SU-DHL-6 (cell line): ENCODE measurements around the gene PLA2G4A.
"Not testable (repeated sequence)": the region's sequence is repeated elsewhere in the genome, so short reads cannot be mapped to it uniquely, and the experiment has no call there.

Source experiments
- H2AFZ ChIP-seq: fragments of 200-600 bp; sonication (generic); 2 replicates; pipeline ENCODE4 v1.6.1; 2014; ENCODE audit warnings: low read depth, mild to moderate bottlenecking, moderate library complexity, mixed read lengths, antibody characterized with exemption, low read length; ENCODE audit not compliant: severe bottlenecking
- H3F3A ChIP-seq: fragments of 200-600 bp; shearing (Covaris generic); 2 replicates; pipeline ENCODE4 v1.6.0; 2016; ENCODE audit warnings: antibody characterized with exemption, mild to moderate bottlenecking; ENCODE audit not compliant: insufficient read depth
- H3K27ac ChIP-seq: fragments of 200-600 bp; sonication (generic); 2 replicates; pipeline ENCODE4 v1.5.1; 2016; ENCODE audit warnings: low read depth, mild to moderate bottlenecking, low read length, moderate library complexity, mixed read lengths
- H3K27me3 ChIP-seq: fragments of 200-600 bp; sonication (generic), shearing (Covaris generic); 2 replicates; pipeline ENCODE4 v1.6.0; 2014; ENCODE audit warnings: mild to moderate bottlenecking, low read length
- H3K36me3 ChIP-seq: fragments of 200-600 bp; sonication (generic); 2 replicates; pipeline ENCODE4 v1.6.1; 2014; ENCODE audit warnings: mild to moderate bottlenecking, low read length, mixed read lengths
- H3K4me2 ChIP-seq: fragments of 300-600, 200-600 bp; shearing (Covaris generic), sonication (generic); 2 replicates; pipeline ENCODE4 v1.6.0; 2014; ENCODE audit warnings: low read length, low read depth, mild to moderate bottlenecking; ENCODE audit not compliant: poor library complexity, severe bottlenecking
- H3K4me3 ChIP-seq: fragments of 200-600 bp; sonication (generic); 2 replicates; pipeline ENCODE4 v1.5.1; 2014; ENCODE audit warnings: antibody characterized with exemption, low read length, mild to moderate bottlenecking, mixed read lengths; ENCODE audit not compliant: insufficient read depth, poor library complexity, severe bottlenecking
- H3K79me2 ChIP-seq: fragments of 200-600 bp; sonication (generic); 2 replicates; pipeline ENCODE4 v1.6.1; 2014; ENCODE audit warnings: mild to moderate bottlenecking, low read length, moderate library complexity; ENCODE audit not compliant: insufficient read depth
- H3K9ac ChIP-seq: fragments of 200-600 bp; sonication (generic); 2 replicates; pipeline ENCODE4 v1.7.0; 2014; ENCODE audit warnings: mild to moderate bottlenecking, low read length
- H3K9me2 ChIP-seq: fragments of 200-600 bp; sonication (generic); replicated peaks from 2 replicates; pipeline ENCODE4 v1.6.1; 2014; ENCODE audit warnings: low read length; ENCODE audit not compliant: insufficient read depth
- H3K9me3 ChIP-seq: fragments of 200-600 bp; sonication (generic); 2 replicates; pipeline ENCODE4 v1.6.1; 2014; ENCODE audit warnings: low read length, mixed read lengths; ENCODE audit not compliant: insufficient read depth
- H4K20me1 ChIP-seq: fragments of 200-600 bp; sonication (generic); 2 replicates; pipeline ENCODE4 v1.6.1; 2014; ENCODE audit warnings: low read depth, mild to moderate bottlenecking, antibody characterized with exemption, low read length, moderate library complexity, mixed read lengths
- EZH2phosphoT487 ChIP-seq: fragments of 200-600 bp; sonication (generic), shearing (Covaris generic); conservative IDR thresholded peaks from 2 replicates; pipeline ENCODE4 v1.6.1; 2018; ENCODE audit warnings: mild to moderate bottlenecking, antibody characterized with exemption, low read length, moderate library complexity, mixed read lengths
- TF ChIP-seq, protein P1 (sequence below): fragments of 200-600 bp; sonication (generic); IDR thresholded peaks from one replicate; pipeline ENCODE4 v1.5.1; 2017; ENCODE audit warnings: antibody characterized with exemption, mild to moderate bottlenecking, low read length, moderate library complexity; ENCODE audit not compliant: insufficient read depth, poor library complexity, severe bottlenecking

The PLA2G4A gene

DNA sequence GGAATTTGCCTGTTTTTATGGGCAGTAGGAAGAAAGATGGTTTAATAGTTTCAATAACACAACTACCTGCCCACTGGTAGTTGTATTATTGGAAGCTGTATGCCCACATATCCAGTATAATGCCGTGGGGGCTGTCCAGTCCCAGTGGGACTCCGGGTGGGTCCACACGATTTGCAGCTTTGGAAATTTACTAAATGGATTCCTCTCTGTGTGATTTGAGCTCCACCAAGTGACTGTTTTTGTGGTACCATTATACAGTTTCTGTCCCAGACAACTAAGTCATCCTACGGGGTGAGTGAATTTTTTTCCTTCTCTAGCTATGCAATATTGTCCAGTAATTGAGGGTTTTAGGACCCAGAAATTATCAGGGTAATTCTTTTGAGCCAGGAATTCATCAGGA lies 86.8 kb downstream of the PLA2G4A start:
- H3K27me3 ChIP-seq: no peaks in the 10 kb centered on the region
- no peak overlapping the region for H3K27ac ChIP-seq
- no peaks in the 10 kb centered on the region for H3K79me2 ChIP-seq
- H3K4me3 ChIP-seq: no peak overlapping the region
- no peak overlapping the region for H3K4me2 ChIP-seq
- no peaks in the 10 kb centered on the region for H3K9me2 ChIP-seq
- no peak overlapping the region for H2AFZ ChIP-seq
- no peak overlapping the region for H3K9ac ChIP-seq
- H3K9me3 ChIP-seq: no peaks in the 10 kb centered on the region
- no peaks in the 10 kb centered on the region for H3K36me3 ChIP-seq
- no peak for TF ChIP-seq EZH2phosphoT487
- TF ChIP-seq, protein P1, sequence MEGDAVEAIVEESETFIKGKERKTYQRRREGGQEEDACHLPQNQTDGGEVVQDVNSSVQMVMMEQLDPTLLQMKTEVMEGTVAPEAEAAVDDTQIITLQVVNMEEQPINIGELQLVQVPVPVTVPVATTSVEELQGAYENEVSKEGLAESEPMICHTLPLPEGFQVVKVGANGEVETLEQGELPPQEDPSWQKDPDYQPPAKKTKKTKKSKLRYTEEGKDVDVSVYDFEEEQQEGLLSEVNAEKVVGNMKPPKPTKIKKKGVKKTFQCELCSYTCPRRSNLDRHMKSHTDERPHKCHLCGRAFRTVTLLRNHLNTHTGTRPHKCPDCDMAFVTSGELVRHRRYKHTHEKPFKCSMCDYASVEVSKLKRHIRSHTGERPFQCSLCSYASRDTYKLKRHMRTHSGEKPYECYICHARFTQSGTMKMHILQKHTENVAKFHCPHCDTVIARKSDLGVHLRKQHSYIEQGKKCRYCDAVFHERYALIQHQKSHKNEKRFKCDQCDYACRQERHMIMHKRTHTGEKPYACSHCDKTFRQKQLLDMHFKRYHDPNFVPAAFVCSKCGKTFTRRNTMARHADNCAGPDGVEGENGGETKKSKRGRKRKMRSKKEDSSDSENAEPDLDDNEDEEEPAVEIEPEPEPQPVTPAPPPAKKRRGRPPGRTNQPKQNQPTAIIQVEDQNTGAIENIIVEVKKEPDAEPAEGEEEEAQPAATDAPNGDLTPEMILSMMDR: no peak
- no peaks in the 10 kb centered on the region for H3F3A ChIP-seq
- no peaks in the 10 kb centered on the region for H4K20me1 ChIP-seq

DNA sequence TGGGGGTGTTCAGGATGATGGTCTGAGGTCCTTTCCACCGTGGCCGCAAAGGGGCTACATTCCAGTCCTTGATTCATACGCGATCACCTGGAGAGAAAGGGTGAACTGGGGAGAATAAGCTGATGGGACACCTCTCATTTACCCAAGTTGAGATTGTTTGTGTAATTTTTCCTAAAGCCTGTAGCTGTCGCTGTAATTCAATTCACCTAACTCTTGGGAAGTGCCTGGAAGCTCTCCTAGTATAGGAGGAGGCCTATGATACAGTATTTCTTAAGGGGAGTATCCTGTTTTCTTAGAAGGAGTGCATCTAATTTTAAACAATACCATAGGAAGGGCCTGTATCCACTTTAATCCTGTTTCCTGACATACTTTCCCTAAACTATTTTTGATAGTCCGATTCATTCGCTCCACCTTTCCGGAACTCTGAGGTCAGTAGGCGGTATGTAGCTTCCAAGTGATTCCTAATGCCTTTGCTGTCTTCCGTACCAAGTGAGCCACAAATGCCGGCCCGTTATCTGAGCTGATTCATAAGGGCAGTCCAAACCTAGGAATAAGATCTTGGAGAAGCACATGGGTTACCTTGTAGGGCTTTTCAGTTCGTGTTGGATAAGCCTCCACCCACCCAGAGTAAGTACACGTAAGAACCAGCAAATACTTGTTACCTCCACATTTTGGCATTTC lies 88.5 kb downstream of the PLA2G4A start:
- not testable (repeated sequence) for H3K4me2 ChIP-seq

DNA sequence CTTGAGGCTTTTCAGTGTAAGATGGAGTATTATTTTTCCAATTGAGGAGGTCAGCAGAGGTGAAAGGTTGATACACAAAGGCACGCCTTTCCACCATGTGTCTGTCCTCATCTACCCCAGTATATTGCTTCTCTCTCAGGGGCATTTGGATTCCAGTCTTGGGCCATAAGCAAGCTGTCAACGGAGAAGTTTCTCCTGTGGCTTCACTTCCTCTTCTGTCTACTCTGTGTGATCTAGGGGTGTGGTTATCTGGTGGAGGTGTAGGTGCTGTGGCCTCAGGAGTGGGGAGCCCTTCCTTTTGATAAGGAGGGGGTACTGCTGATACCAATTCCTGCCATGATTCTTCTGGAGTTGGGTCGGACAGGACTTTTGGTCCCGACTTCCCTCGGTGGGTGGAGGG lies 92.6 kb downstream of the PLA2G4A start:
- H3K9me2 ChIP-seq, H3K9ac ChIP-seq, H3K79me2 ChIP-seq, H4K20me1 ChIP-seq, H3K27me3 ChIP-seq, H2AFZ ChIP-seq, H3K36me3 ChIP-seq, H3F3A ChIP-seq, H3K4me2 ChIP-seq, H3K9me3 ChIP-seq, H3K4me3 ChIP-seq, H3K27ac ChIP-seq: not testable (repeated sequence)

More for the DNA sequence above, 88.5 kb downstream of the PLA2G4A start:
- H3K27ac ChIP-seq, H3K27me3 ChIP-seq, H4K20me1 ChIP-seq, H3K79me2 ChIP-seq, H3K9ac ChIP-seq, H3F3A ChIP-seq, H3K9me2 ChIP-seq, H3K4me3 ChIP-seq, H3K9me3 ChIP-seq, H2AFZ ChIP-seq, H3K36me3 ChIP-seq: not testable (repeated sequence)

DNA sequence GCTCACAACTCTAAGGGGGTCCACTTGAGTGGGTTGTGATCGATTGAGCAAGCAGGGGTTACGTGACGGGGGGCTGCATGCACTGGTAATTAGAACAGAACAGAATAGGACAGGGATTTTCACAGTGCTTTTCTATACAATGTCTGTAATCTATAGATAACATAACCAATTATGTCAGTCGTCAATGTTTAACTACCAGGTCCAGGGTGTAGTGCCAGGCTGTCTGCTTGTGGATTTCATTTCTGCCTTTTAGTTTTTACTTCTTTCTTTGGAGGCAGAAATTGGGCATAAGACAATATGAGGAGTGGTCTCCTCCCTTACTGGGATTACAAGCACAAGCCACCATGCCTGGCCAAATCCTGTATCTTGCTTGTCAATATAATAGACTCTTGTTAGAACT lies 94.1 kb downstream of the PLA2G4A start:
- H3F3A ChIP-seq, H3K4me2 ChIP-seq, H3K79me2 ChIP-seq, H2AFZ ChIP-seq, H3K36me3 ChIP-seq, H3K27ac ChIP-seq, H3K4me3 ChIP-seq, H3K9ac ChIP-seq, H3K9me3 ChIP-seq, H3K9me2 ChIP-seq, H3K27me3 ChIP-seq, H4K20me1 ChIP-seq: not testable (repeated sequence)

DNA sequence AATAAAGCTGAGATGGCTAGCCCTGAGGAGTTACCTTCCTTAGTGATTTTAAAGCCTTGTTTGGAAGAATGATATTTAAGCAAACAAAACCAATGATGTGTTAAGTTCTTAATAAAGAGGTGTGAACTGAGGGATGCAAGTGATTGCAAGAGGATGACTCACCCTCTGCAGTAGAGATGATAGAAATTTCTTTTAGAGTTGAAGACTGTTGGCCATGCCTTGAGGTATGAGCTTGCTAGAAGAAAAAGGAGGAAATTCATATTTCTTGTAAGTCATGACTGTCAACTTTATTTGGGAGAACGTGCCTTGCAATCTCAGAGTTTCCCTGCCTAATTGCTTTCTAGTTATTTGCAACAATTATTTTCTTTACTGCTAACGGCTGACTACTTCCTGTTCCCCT lies 94.7 kb downstream of the PLA2G4A start:
- Histone ChIP-seq H3K4me3 (no peak overlapping the region), H3K9me2 (no peaks in the 10 kb centered on the region), H3K27me3 (no peaks in the 10 kb centered on the region), H3K4me2 (no peak overlapping the region), H3K9me3 (no peaks in the 10 kb centered on the region), H3F3A (no peaks in the 10 kb centered on the region), H3K36me3 (no peaks in the 10 kb centered on the region), H3K9ac (no peak overlapping the region), H2AFZ (no peak overlapping the region), H3K27ac (no peak overlapping the region), H3K79me2 (no peaks in the 10 kb centered on the region), H4K20me1 (no peaks in the 10 kb centered on the region)
- TF ChIP-seq EZH2phosphoT487: no peak
- TF ChIP-seq, protein P1: no peak
